ENCODE data around the gene PRELID3B.

DNA sequence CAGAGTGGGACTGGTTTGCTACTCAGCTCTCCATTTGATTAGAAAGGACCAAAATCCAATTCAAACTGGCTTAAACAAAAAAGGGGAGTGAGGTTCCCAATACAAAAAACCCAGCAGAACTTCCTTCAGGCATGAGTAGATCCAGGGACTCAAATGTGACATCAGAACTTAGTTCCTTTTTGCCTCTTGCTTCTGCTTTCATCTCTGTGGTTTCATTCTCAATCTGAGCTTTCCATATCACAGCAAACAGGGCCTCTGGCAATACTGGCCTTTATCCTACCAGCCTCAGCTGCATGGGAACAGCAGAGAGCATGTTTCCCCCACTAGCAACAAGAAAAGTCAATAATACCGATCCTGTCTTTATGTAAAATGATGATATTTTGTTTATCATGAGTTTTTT, 28.6 kb upstream of the PRELID3B start:
- TF ChIP-seq, protein P1, sequence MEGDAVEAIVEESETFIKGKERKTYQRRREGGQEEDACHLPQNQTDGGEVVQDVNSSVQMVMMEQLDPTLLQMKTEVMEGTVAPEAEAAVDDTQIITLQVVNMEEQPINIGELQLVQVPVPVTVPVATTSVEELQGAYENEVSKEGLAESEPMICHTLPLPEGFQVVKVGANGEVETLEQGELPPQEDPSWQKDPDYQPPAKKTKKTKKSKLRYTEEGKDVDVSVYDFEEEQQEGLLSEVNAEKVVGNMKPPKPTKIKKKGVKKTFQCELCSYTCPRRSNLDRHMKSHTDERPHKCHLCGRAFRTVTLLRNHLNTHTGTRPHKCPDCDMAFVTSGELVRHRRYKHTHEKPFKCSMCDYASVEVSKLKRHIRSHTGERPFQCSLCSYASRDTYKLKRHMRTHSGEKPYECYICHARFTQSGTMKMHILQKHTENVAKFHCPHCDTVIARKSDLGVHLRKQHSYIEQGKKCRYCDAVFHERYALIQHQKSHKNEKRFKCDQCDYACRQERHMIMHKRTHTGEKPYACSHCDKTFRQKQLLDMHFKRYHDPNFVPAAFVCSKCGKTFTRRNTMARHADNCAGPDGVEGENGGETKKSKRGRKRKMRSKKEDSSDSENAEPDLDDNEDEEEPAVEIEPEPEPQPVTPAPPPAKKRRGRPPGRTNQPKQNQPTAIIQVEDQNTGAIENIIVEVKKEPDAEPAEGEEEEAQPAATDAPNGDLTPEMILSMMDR (IDR thresholded peaks at IDR 0.05), result no peak
- no peak for TF ChIP-seq POLR2A (IDR thresholded peaks at IDR 0.05)

Data from right lobe of liver (tissue), 4 donors.